ENCODE results near the gene SYT2.
"Not testable (repeated sequence)": the region's sequence is repeated elsewhere in the genome, so short reads cannot be mapped to it uniquely, and the experiment has no call there.

The SYT2 gene
- 0 reads per million in 2 donors for total RNA-seq

DNA sequence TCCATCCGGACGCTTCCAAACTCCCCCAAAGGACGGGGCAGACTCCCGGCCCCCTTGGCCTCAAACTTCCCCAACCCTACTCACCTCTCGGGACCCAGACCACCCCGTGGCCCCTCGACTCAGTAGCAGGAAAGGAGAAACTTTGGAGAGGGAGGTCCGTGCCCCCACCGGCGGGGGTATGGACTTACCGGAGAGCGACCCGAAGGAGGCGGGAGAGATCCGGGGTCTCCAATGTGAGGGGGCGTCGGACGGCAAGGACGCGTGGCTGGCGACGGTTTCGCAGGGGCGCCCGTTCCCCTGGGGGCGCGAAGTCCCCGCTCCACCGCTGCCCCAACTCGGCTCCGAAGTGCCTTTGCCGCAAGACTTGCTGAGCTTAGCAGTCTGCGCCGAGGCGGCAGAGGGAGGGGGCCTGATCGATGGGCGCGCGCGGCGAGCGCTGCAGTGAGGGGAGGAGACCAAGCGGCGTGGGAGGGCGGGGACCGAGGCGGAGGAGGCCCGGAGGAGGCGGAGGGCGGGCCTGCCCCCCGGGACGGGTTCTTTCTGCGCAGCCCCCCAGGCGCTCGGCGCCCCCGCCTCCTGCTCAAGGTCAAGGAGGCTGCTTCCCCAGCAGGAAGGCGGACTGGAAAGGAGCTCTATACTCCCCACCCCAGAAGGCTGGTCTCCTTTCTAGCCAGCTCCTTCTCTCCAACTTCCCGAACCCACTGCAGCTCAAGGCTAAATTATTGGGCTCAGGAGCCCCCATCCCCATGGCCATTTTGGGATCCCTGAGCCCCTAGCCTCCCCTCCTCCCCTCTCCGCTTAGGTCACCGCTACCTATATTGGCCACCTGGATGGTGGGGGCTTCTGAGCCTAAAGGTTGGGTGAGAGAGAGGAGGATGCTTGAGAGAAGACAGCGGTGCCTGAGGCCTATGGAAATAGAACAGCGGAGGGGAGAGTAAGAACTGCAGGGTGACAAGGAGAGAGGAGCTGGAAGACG is at the start of gene SYT2:
Gene SYT2, minus strand, starts transcription at position 385 of the 976 bp plus-strand sequence. CDS start 104,682 bp downstream, outside the sequence.
- DNase-seq = no peak

DNA sequence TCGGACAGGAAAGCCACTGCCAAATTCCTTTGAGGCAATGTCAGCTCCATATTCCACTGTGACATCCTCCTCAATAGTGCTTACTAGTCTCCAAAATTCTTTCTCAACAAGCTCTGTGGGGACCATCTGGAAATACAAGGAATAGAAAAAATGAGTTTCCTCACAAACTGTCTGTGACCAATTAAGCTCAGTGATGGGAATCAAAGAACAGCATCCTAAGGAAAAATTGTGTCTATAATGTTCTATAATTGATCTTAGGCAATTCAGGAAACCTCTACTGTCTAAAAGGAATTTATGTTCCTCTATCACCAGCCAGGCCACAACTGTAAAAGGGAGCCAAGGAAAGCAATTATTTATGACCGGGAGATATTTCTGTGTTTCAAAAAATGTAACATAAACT is 46.1 kb upstream of the SYT2 start:
- no peak for DNase-seq

DNA sequence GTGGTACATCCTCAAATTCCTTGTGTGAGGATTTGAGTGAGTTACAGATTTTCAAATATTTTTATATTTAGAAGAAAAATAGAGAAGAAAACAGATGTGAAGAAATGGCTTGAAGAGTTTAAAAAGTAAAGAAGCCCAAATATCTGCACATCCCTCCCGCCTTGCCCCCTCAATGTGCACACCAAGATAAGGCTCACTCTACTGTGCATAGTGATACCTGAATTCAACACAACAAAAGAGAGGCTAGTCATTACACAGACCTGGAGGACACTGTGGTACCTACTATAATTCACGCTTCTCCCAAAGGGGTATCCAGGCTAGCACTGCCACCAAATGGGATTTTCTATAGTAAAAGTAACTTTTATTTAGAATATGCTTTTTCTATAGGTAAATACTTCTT is 44.0 kb upstream of the SYT2 start:
- no peak for DNase-seq

DNA sequence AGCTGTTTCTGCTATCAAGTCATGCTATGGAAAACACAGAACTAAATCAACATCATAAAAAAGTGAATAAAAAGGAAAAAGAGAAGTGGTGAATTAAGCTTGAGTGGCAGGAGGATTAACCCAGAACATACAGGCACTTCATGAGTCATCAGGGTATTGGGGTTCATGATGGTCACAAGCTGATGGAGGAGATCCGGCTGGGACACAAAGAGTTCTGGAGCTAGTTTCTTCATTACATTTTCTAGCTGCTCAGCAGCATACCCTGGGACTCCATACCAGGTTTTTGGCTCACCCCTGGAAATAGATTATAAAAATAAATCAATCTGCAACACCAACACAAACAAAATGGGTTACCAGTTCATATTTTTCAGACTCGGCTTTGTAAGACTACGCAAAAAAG is 42.5 kb upstream of the SYT2 start:
- DNase-seq = no peak

DNA sequence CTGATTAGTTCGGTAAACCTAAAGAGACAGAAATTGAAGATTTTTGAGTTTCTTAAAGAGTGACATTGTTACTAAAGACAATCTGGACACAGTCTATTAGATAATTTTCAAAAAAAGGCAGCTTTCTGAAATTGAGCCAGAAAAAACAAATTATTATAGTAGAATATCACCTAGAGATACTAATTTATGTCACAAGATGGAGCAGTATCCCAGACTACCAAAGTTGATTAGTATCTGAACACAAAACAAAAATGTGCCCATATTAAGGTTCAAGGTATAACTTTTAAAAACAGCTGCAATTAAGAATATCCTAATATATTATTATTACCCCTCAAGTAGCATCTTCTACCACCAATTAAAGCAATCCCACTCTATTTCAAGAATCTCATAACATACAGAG is 40.5 kb upstream of the SYT2 start:
- no peak for DNase-seq

DNA sequence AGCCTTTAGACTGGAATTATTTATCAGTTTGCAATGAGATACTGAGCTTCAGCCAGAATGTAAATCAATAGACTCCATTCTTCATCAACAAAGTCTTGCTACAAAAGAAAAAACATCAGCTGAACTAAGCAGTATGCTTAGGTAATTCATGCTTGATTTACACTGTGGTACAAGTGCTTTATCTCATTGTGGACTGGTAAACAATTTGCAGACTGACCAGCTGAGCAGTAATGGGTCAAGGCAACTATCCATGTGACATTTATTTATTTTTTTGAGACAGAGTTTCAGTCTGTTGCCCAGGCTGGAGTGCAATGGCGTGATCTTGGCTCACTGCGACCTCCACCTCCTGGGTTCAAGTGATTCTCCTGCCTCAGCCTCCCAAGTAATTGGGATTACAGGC is 39.8 kb upstream of the SYT2 start:
- no peak for DNase-seq

DNA sequence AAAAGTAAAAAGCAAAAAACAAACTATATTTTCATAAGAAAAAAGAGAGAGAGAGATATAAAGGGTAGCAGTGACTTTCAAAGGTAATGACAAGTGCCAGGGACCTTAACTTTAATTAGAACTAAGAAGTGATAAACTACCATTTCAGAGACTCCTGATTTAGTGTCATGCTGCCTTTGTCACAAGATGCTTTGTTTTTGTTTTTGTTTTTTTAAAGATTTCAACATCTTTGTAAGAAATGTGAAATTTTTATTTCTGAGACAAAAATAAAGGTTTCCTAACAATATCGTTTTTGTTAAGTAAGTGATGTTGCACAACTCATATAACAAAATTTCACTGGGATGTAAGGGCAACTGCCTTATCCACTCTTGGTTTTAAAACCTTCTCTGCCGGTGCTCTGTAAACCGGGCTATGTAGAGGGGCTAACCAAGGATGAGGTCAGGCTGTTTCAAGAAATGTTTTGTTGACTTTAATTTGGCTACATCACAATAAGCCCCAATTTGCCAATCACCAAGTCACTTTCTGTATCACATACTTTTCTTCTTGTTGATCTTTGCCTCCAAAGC is 35.2 kb upstream of the SYT2 start:
- no peak for DNase-seq

DNA sequence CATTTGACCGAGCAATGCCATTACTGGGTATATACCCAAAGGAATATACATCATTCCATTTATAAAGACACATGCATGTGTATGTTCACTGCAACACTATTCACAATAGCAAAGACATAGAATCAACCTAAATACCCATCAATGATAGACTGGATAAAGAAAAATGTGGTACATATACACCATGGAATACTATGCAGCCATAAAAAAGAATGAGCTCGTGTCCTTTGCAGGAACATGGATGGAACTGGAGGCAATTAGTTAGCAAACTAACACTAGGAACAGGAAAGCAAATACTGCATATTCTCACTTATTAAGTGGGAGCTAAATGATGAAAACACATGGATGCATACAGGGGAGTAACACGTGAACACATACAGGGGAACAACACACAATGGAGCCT is 34.5 kb upstream of the SYT2 start:
- not testable (repeated sequence) for DNase-seq

DNA sequence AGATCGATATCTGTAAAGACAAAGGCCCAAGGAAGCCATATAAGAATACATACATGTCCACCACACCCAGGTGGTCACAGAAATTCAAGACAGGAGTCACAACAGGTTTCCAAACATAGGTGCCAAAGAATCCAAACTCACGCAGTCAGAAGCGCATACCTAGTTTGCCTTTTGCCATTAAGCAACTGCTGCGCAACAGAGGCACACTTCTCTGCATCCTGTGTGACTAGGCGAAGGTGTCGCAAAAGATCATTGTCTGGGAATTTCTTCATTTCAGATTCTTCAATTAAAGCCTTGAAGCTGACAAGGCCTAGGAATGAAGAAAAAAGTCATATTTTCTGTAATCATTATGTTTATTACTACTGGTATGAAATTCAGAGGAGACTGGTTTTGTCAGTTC is 32.2 kb upstream of the SYT2 start:
- no peak for DNase-seq

DNA sequence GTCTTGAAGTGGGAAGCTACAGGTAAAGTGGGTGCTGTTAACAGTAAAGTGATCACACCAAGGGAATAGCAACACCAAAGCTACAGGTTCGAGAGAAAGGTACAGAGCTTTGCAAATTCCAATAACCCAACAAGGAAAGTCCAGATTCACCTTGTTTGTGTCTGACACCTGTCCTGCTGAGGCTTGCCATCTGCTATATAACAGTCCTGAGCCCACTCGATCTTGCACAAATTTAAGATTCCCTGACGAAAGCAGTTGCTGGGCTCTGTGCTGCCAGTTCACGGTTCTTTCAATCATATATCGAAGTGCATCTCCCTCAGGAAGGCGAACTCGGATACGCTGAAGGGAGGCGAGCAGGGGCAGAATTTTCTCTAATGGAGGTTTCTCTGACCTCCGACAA is 23.0 kb upstream of the SYT2 start:
- no peak for DNase-seq

DNA sequence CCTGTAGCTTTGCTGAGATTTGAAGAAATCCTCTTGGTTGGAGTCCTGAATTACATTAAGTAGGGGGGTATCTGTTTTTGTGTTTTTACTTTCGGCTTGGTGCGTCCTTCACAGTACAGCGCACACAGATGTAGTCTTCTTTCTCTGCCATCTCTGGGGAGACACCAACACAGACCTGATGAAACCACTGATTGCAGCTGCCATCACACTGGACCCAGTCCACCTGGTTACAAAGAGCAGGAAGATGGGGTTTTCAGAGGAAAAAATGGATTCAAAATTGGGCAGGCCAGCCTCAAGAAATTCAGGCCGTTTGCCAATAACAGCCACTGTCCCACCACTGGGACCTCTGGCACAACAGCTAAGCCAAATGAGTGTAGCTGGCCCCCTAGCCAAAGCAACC is 18.7 kb upstream of the SYT2 start:
- DNase-seq = no peak

DNA sequence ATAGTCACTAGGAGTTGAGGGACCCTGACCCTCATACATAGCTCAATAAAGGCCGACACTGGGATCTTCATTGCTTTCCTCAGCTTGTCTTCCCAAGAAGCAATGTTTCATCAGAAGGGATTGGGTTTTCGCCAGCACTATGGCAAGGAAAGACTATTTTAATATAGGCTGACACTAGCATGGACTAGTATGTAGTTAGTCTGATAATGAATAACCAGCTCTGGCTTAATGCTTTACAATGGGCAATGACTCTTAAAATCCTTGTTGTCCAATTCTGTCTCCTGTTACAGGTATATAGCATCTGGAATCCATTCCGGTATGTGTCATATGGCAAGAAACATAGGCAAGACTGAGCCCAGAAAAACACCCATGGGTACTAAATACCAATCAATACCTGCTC is 15.3 kb upstream of the SYT2 start:
- DNase-seq = no peak

DNA sequence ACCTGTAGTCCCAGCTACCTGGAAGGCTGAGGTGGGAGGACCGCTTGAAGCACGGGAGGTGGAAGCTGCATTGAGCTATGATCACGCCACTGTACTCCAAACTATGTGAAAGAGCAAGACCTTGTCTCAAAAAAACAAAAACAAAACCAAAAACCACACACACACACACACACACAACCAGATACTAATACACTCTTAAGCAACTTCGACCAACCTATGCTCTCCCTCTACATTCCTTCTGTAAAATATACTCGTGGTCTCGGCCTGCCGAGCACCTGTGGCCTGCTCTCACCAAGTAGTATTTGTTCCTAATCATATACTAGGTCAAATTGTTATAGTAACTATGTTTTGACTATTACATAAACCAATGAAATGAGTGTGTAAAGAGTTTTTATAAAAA is 13.5 kb upstream of the SYT2 start:
- DNase-seq = no peak

DNA sequence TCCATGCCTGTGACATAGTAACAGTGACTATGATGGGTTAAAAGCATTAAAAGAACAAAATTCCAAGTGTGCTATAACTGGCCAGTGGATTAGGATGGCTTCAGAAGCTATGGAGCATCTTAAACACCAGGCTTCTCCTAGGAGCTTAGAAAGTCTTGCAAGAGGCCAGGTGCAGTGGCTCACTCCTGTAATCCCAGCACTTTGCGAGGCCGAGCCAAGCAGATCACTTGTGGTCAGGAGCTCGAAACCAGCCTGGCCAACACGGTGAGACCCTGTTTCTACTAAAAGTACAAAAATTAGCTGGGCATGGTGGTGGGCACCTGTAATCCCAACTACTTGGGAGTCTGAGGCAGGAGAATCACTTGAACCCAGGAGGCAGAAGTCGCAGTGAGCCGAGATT is 12.8 kb upstream of the SYT2 start:
- DNase-seq = not testable (repeated sequence)

DNA sequence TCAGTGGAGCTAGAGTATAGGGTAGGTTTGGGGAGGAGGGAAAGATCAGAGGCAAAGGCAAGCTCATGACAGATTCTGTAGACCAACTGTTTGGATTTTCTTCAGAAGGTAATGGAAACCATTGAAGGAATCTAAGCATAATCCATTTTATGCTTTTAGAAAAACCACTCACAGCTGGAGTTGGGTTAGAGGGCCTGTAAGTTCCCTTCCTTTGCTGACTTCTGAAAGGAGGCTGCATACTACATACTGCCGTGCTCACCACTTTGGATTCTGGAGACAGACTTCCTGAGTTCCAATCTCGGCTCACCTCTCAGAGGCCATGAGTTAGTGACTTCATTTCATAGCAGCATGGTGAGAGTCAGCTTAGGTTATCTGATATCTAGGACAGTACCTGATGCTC is 6.4 kb upstream of the SYT2 start:
- DNase-seq = no peak

DNA sequence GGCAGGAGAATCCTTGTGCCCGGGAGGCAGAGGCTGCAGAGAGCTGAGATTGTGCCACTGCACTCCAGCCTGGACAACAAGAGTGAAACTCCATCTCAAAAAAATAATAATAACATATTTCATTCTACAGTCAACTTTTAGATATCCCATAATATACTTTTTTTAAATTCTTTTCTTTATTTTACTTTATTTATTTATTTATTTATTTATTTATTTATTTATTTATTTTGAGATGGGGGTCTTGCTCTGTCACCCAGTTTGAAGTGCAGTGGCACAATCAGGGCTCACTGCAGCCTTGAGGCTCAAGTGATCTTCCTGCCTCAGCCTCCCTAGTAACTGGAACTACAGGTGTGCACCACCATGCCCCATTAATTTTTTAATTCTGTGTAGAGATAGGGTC is 3.9 kb upstream of the SYT2 start:
- not testable (repeated sequence) for DNase-seq

DNA sequence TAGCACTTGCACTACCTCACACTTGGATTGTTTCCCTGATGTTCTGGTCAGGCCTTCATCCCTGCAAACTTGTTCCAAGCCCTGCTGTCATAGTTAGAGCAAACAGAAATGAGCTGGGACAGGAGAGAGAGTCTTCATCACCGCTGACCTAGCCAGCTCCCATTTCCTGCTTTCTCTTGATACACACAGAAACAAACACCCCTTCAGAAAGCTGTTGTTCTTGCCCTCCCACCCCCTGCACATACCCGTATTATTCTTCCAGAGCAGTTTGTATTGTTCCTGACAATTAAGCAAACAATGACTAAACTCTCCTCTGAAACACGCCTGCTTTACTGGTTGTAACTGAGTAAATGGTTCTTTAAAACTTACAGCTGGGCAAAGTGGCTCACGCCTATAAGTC is 2.9 kb upstream of the SYT2 start:
- no peak for DNase-seq

DNA sequence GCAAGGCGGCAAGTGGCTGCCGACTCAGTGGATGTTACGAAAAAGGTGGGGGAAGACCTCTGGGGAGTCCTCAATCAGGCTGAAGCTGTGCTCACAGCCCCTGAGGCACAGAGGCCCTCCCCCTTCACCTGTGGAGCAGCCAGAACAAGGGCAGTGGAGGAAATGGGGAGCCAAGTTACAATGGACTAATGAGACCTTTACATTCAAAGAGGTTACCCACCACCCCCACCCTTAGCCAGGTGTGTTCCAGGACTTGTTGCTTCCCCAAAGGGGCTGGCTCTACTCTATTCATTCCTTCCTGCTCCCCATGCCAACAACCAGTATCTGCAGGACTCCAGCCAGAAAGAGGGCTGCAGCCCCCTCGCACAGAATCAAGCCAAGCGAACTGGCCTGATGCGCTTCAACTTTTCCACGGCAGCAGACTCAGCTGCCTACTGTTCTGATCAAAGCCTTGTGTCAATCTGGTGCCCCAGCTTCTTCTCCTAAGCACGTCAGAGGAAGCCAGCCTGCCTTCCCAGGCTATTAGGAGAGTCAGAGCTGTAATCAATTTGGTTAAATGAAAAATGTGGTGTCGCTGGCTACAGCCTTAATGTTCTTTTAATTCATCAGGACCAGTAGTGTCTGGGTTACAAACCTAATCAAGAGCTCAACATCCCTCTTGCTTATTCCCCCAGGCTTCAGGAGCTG is 1.8 kb upstream of the SYT2 start:
- DNase-seq = no peak

DNA sequence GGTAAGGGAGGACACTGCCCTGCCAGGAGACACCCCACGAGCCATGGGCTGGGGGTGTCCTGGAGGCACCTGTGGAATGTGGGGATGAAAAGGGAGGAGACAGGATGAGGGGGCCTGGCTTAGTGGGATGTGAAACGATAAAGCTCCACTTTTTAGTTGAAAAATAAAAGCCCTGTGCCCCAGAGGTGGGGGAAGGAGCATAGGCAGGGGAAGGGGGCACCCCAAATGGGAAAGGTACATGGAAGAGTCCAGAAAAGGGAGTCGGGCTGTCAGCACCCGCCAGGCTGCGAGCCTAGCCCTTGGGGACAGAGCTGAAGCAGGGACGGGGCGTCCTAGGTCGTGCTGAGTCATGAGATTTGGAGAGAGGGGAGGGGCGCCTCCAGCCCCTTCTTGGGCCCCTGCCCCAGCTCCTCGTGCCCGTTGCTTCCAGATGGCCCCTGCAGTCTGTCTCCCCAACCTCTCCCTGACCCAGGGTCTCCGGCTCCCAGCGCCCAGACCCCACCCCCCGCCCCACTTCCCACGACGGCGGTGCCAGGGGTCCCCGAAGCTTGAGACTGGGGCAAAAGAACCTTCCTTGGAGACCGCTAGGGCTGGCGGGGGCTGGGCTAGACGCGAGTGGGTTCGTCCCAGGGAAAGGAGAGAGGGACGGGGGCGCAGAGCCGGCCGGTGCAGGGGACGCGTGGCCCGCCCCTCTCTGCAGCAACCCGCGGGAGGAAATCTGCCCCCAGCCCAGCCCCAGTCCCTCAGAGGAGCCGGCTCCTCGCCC is 795 bp downstream of the SYT2 start:
- no peak for DNase-seq

DNA sequence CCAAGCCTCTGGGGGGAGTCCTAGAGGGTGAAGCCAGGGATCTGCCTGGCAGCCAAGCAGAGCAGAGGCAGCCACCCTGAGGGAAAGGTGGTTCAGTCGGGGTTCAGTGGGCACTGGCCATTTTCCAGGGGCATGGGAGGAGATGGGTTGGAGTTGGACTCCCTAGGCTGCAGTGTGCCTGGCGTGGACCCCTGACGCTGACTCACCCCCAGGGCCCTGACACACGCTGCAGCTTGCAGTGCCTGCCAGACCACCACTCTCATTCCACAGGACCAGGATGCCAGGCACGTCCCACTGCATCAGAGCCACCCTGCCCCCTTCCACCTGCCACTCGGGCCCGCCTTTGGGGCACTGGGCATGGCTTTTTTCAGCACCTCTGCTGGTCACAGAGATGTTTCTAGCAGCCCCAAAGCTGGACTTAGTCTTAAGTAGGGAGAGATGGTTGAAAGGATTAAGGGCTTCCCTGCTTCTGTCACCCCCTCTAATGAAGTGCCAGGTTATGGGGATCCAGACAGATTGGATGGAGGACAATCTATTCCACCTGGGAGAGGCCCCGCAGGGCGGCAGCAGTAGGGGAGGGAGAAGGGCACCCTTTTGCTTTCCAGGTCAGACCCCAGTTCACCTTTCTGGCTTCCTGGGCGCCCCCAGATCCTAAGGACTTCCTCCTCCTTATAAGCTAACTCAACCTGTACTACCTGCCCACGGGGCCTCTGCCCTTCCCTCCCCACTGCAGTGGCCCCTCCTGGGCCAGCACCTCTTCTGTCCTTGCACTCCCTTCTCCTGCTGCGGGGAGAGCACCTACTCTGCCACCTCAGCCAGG is 1.6 kb downstream of the SYT2 start:
- DNase-seq = no peak

DNA sequence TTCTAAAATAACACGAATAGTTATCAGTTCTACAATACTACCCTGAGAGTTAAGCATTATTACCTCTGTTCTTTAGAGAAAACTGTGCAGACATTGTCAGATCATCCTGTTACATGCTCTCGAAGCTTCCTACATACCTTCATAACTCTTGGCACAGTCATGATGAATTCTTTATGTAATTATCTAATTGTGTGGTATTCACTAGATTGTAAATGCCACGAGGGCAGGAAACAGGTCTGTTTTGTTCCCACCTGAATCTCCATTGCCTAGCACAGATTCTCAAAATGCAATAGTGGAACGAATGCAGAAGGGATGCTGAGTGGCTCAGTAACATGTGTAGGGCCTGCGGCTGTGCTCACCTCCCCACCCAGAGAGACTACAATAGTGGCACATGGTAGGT is 3.4 kb downstream of the SYT2 start:
- DNase-seq = no peak

DNA sequence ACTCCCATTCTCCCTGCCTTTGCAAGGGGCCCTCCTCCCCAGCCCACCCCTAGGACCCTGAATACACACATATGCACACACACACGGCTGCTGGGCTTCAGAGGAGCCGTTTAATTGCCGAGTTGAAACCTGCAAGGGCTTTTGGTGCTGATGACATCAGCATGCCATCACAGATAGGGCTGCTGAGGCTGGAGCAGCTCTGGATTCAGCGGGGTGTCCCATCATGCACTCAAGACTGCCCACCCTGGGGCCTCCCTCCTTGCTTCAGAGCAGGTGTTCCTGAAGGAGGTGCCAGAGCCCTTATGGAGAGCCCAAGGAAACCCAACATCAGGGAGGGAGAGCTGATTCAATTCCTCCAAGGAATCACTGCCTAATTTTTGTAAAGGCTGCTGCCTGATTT is 5.7 kb downstream of the SYT2 start:
- no peak for DNase-seq

All from T-helper 9 cell (primary cell).